Neutrophil (primary cell): ENCODE results near the gene DROSHA.

Experiments used
- H3K27ac ChIP-seq: fragments of 200-600 bp; sonication (generic); 2 replicates; pipeline ENCODE4 v1.5.1; 2016; ENCODE audit warnings: mild to moderate bottlenecking, moderate library complexity
- H3K27me3 ChIP-seq: fragments of 200-600 bp; sonication (generic); 2 replicates; pipeline ENCODE4 v1.6.0; 2016; ENCODE audit warnings: mild to moderate bottlenecking
- H3K36me3 ChIP-seq: fragments of 200-600 bp; sonication (generic); 2 replicates; pipeline ENCODE4 v1.5.1; 2017
- H3K4me1 ChIP-seq, 2 experiments: fragments of 200-600 bp in 1 of 2; sonication (generic) in 1 of 2; 1 replicate in 1 of 2; 2 replicates in 1 of 2; pipeline versions ENCODE4 v1.5.1 to v1.6.1; 2013 to 2016; ENCODE audit warnings: low read depth in 1 of 2, low read length in 1 of 2, mild to moderate bottlenecking in 1 of 2, moderate library complexity in 1 of 2; ENCODE audit not compliant: control insufficient read depth in 1 of 2, insufficient read depth in 1 of 2
- H3K4me3 ChIP-seq, 2 experiments: fragments of 200-600 bp in 1 of 2; sonication (generic) in 1 of 2; 1 replicate in 1 of 2; 2 replicates in 1 of 2; pipeline ENCODE4 v1.5.1; 2013 to 2016; ENCODE audit warnings: low read depth in 1 of 2, low read length in 1 of 2, mild to moderate bottlenecking in 1 of 2, moderate library complexity in 1 of 2
- H3K9me3 ChIP-seq: fragments of 200-600 bp; sonication (generic); 2 replicates; pipeline ENCODE4 v1.5.1; 2016
- TF ChIP-seq, protein P1 (sequence below): fragments of 200-600 bp; sonication (generic); IDR thresholded peaks from 2 replicates; pipeline ENCODE4 v1.5.1; 2016; ENCODE audit warnings: antibody characterized with exemption

The DROSHA gene

DNA sequence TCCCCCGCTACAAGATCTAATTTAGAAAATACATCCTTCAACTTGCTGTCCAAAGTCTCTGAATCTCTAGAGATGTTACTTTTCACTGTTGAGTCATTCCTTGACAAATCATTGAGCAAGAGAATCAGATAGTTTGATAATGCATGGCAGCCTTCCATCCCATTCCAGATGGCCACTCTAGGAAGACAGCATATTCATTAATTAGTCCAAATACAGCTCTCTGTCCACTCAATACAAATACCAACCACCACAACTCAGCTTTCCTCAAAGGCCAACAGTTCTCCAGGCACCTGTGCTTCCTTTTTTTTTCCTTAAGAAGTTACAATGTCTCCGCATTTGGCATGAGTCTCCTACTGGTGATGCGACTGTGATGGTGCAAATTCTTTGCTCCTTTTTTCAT lies 72.3 kb downstream of the DROSHA start:
- no peaks in the 10 kb centered on the region for H3K9me3 ChIP-seq
- peaks cover 24% of the 10 kb centered on the region for H3K36me3 ChIP-seq

DNA sequence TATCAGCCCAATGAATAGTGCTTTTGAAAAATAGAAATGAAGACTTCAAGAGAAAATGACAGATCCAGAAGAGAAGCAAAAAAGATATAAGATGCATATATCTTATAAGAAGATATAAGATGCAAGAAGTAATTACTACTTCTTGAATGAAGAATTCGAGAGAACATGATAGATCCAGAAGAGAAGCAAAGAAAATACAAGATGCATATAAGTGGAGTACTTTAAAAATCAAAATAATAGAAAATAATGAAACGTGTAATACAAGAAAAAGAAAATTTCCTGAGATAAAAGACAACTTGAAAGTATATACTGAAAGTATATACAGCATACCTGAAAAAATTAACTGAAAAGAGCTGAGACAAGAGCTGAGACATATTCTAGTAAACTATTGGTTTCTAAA lies 76.7 kb downstream of the DROSHA start:
- Histone ChIP-seq H3K27me3 (no peaks in the 10 kb centered on the region), H3K36me3 (peaks cover 19% of the 10 kb centered on the region), H3K4me3 (no peak overlapping the region), H3K27ac (no peak overlapping the region), H3K4me1 (no peaks in the 10 kb centered on the region), H3K9me3 (no peaks in the 10 kb centered on the region)
- TF ChIP-seq, protein P1, sequence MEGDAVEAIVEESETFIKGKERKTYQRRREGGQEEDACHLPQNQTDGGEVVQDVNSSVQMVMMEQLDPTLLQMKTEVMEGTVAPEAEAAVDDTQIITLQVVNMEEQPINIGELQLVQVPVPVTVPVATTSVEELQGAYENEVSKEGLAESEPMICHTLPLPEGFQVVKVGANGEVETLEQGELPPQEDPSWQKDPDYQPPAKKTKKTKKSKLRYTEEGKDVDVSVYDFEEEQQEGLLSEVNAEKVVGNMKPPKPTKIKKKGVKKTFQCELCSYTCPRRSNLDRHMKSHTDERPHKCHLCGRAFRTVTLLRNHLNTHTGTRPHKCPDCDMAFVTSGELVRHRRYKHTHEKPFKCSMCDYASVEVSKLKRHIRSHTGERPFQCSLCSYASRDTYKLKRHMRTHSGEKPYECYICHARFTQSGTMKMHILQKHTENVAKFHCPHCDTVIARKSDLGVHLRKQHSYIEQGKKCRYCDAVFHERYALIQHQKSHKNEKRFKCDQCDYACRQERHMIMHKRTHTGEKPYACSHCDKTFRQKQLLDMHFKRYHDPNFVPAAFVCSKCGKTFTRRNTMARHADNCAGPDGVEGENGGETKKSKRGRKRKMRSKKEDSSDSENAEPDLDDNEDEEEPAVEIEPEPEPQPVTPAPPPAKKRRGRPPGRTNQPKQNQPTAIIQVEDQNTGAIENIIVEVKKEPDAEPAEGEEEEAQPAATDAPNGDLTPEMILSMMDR: no peak

More for the DNA sequence above, 72.3 kb downstream of the DROSHA start:
- no peaks in the 10 kb centered on the region for H3K27me3 ChIP-seq
- H3K27ac ChIP-seq: no peak overlapping the region
- H3K4me1 ChIP-seq: no peaks in the 10 kb centered on the region
- no peak overlapping the region for H3K4me3 ChIP-seq
- TF ChIP-seq, protein P1: no peak

DNA sequence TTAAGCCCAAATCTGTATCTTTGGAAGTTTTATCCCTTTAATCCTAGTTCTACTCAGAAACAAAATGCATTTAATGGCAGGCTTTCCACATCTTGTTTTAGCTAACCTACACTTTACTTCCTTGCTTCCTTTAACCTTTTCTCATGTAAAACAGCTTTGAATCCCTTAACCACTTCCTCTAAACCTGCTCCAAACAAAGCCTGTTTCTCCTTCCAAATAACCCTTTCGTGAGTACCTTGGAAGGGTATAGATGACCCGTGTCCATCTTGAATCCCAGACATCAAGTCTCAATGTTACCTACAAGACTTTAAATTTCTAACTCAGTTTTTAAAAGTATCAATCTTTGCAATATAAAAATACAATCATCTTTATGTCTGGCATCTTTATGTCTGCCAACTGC lies 78.4 kb downstream of the DROSHA start:
- Histone ChIP-seq H3K4me3 (no peak overlapping the region), H3K27ac (no peak overlapping the region), H3K9me3 (no peaks in the 10 kb centered on the region), H3K36me3 (peaks cover 29% of the 10 kb centered on the region), H3K4me1 (no peaks in the 10 kb centered on the region), H3K27me3 (no peaks in the 10 kb centered on the region)
- TF ChIP-seq, protein P1: no peak

DNA sequence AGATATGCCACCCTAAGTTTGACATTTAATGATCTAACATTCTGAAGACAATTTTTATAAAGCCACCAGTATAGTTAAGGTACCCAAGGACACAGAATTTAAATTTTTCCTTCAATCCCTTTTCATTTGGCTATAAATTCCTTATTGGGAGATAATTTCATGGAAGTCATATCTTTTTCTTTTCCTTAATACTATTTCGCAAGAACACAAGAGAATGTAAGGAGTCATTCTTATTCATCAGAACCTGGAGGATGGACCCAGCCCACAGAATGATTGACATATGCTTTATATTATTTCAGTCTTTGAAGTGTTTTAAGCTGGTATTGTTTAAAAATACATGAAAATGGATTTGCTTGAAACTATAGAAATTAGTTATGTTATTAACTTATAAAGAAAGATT lies 79.6 kb downstream of the DROSHA start:
- Histone ChIP-seq H3K4me3 (no peak overlapping the region), H3K27me3 (no peaks in the 10 kb centered on the region), H3K36me3 (peaks cover 39% of the 10 kb centered on the region), H3K4me1 (no peaks in the 10 kb centered on the region), H3K9me3 (no peaks in the 10 kb centered on the region), H3K27ac (no peak overlapping the region)
- TF ChIP-seq, protein P1: no peak

DNA sequence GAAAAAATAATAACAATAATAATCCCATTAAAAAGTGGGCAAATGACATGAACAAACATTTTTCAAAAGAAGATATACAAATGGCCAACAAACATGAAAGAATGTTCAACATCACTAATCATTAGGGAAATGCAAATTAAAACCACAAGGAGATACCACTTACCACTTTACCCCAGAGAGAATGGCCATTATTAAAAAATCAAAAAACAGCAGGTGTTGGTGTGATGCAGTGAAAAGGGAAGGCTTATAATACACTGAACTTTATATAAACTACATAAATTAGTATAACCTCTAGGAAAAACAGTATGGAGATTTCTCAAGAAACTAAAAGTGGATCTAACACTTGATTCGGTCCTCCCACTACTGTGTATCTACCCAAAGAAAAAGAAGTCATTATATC lies 81.9 kb downstream of the DROSHA start:
- Histone ChIP-seq H3K27ac (no peak overlapping the region), H3K27me3 (no peaks in the 10 kb centered on the region), H3K9me3 (no peaks in the 10 kb centered on the region), H3K4me3 (no peak overlapping the region), H3K4me1 (no peaks in the 10 kb centered on the region), H3K36me3 (peaks cover 50% of the 10 kb centered on the region)
- TF ChIP-seq, protein P1: no peak

DNA sequence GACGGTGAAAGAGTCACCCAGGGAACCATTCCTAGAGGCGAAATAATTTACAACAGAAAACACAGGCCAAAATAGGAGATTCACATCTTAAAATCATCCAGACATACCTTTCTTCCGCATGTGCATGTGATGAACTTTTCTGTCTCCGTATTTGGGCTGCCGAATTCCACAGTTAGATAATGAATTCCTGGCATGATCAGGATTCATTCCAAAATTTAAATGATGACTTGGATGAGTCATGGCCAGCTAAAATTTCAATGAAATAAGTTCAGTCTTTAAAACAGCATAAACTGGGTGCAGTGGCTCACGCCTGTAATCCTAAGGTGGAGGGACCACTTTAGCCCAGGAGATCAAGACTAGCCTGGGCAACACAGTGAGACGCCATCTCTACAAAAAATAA lies 82.7 kb downstream of the DROSHA start:
- H3K27me3 ChIP-seq: no peaks in the 10 kb centered on the region
- H3K4me3 ChIP-seq: no peak overlapping the region
- no peak overlapping the region for H3K27ac ChIP-seq
- H3K36me3 ChIP-seq: peaks cover 50% of the 10 kb centered on the region
- H3K4me1 ChIP-seq: no peaks in the 10 kb centered on the region
- H3K9me3 ChIP-seq: no peaks in the 10 kb centered on the region
- TF ChIP-seq, protein P1: no peak
